Measurements from ENCODE around the gene GLRX5.

GRCh38 chr14:95497561-95498011 lies 37.3 kb upstream of the GLRX5 start:
- TF ChIP-seq EZH2 (IDR thresholded peaks at IDR 0.05; ENCODE audit: low read length, missing control alignments) (no peak), CTCF (conservative IDR thresholded peaks at IDR 0.05 in 1 of 2, IDR thresholded peaks at IDR 0.05 in 1 of 2; ENCODE audit: low read depth in 1 of 2, low read length in 2 of 2) (no peak)

Data from fibroblast of lung (primary cell).